BLaER1 (cell line): Measurements from ENCODE around the gene HIF3A.
"Not testable (repeated sequence)": the region's sequence is repeated elsewhere in the genome, so short reads cannot be mapped to it uniquely, and the experiment has no call there.

Experiments
- H3K27ac ChIP-seq: shearing (Covaris generic); formaldehyde crosslinking; 2 replicates; pipeline ENCODE4 v1.8.1; 2022
- H3K27me3 ChIP-seq: shearing (Covaris generic); formaldehyde crosslinking; 2 replicates; pipeline ENCODE4 v1.8.1; 2022
- H3K36me3 ChIP-seq: shearing (Covaris generic); formaldehyde crosslinking; 2 replicates; pipeline ENCODE4 v1.8.1; 2022
- H3K4me1 ChIP-seq: shearing (Covaris generic); formaldehyde crosslinking; 2 replicates; pipeline ENCODE4 v1.8.1; 2022
- H3K4me2 ChIP-seq: shearing (Covaris generic); formaldehyde crosslinking; 2 replicates; pipeline ENCODE4 v1.8.1; 2022
- H3K4me3 ChIP-seq: shearing (Covaris generic); formaldehyde crosslinking; 2 replicates; pipeline ENCODE4 v1.8.1; 2022
- H3K9ac ChIP-seq: shearing (Covaris generic); formaldehyde crosslinking; 2 replicates; pipeline ENCODE4 v1.8.1; 2022
- H3K9me3 ChIP-seq: shearing (Covaris generic); formaldehyde crosslinking; 2 replicates; pipeline ENCODE4 v1.8.1; 2022
- H4K20me1 ChIP-seq: shearing (Covaris generic); formaldehyde crosslinking; 2 replicates; pipeline ENCODE4 v1.8.1; 2022
- Cebpa-rat ChIP-seq: shearing (Covaris generic); IDR thresholded peaks from 2 replicates; pipeline ENCODE4 v1.8.1; 2022

Gene HIF3A

DNA sequence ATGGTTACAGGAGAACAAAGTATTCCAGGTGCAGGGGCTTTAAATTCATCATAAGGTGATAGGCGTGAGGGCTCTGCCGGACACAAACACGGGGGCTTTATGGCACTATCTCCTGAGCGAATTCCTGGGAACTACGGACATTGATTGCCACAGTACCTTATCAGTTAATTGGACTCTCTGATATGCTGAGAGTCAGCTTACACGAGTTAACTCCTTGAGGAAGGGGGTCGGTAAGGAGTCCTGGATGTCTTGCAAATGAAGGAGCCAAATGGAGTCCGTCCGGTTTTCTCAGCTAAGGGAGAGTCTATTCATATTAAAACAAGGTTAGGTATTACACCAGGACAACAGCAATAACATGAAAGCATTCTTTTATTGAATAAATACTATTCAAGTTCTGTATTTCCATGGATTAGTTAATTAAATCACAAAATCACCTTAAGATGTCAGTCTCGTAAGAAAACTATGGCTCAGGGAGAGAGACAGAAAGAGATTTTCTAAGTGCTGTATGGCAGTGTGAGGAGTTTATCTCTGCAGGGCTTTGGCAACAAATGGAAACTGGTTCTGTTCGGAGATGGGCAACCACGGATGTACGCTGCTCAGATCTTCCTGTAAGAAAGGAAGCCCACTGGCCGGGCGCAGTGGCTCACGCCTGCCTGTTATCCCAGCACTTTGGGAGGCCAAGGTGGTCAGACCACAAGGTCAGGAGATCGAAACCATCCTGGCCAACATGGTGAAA, 26.2 kb upstream of the HIF3A start:
- no peak for TF ChIP-seq Cebpa-rat
- Histone ChIP-seq H3K4me3 (no peak overlapping the region), H3K4me1 (peaks cover 26% of the 10 kb centered on the region), H3K4me2 (peak overlapping the region; percentile 17), H3K27me3 (no peaks in the 10 kb centered on the region), H3K9ac (no peak overlapping the region), H3K9me3 (no peaks in the 10 kb centered on the region), H4K20me1 (no peaks in the 10 kb centered on the region), H3K27ac (no peak overlapping the region), H3K36me3 (no peaks in the 10 kb centered on the region)

- Histone ChIP-seq H3K27me3 (no peaks in the 10 kb centered on the region), H3K36me3 (no peaks in the 10 kb centered on the region), H3K9me3 (no peaks in the 10 kb centered on the region), H3K4me2 (peak overlapping the region; percentile 17), H4K20me1 (no peaks in the 10 kb centered on the region), H3K9ac (no peak overlapping the region), H3K4me3 (no peak overlapping the region), H3K4me1 (peaks cover 26% of the 10 kb centered on the region), H3K27ac (no peak overlapping the region)
- TF ChIP-seq Cebpa-rat, result no peak
Observed at GRCh38 chr19:46271481-46272197, 25.2 kb upstream of the HIF3A start.

- H3K4me3 ChIP-seq, H3K27me3 ChIP-seq, H3K9me3 ChIP-seq, H3K4me2 ChIP-seq, H3K36me3 ChIP-seq, H3K9ac ChIP-seq, H4K20me1 ChIP-seq, H3K27ac ChIP-seq: not testable (repeated sequence)
- peaks cover 28% of the 10 kb centered on the region for H3K4me1 ChIP-seq
Observed at GRCh38 chr19:46273931-46274330, 22.9 kb upstream of the HIF3A start.

GRCh38 chr19:46279177-46279576, 17.7 kb upstream of the HIF3A start:
- Histone ChIP-seq H3K4me2 (peak overlapping the region; percentile 28; the same call in 1 of the 2 replicates), H3K27me3 (no peaks in the 10 kb centered on the region), H3K9ac (no peak overlapping the region), H3K4me1 (peaks cover 12% of the 10 kb centered on the region; the same call in 1 of the 2 replicates), H4K20me1 (no peaks in the 10 kb centered on the region), H3K9me3 (no peaks in the 10 kb centered on the region), H3K36me3 (no peaks in the 10 kb centered on the region), H3K4me3 (no peak overlapping the region), H3K27ac (no peak overlapping the region)
- no peak for TF ChIP-seq Cebpa-rat

DNA sequence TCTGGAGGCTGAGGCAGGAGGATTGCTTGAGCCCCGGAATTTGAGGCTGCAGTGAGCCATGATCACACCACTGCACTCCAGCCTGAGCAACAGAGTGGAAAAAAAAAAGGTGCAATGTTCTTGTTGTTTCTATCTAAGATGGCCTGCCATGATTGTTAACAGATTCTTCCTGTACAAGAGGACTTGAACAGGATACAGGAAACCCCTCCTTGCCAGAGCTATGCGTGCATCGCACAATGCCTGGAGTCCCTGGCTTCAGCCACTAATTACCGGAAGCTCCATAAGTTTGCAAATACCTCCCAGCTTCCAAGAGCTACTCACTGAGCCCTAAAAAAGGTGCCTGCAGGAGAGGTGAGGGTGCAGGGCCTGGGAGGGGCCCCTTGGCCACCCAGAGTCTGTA, 13.1 kb upstream of the HIF3A start:
- Histone ChIP-seq H3K27me3 (no peaks in the 10 kb centered on the region), H3K9ac (no peak overlapping the region), H4K20me1 (no peaks in the 10 kb centered on the region), H3K9me3 (no peaks in the 10 kb centered on the region), H3K4me1 (peaks cover 8% of the 10 kb centered on the region; the same call in 1 of the 2 replicates), H3K4me2 (peak overlapping the region; percentile 12; the same call in 1 of the 2 replicates), H3K36me3 (no peaks in the 10 kb centered on the region), H3K27ac (no peak overlapping the region), H3K4me3 (no peak overlapping the region)
- TF ChIP-seq Cebpa-rat, result no peak

DNA sequence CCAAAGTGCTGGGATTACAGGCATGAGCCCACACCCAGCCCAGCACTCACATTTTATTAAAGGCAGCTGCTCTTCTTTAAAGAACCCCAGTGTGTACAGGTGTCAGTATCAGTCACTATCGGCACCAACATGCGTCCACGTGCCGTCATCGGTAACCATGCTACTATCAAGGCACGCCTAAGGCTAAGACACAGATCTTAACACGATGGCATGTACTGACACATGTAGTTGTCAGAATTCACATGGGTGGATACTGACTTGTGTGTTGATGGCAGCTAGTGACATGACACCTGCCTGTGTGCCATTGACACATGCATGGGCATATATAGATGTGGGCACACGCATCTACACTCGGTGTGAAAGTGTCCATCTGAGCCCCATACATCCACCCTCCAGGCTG, 12.2 kb upstream of the HIF3A start:
- Histone ChIP-seq H3K4me3 (no peak overlapping the region), H3K4me1 (0 out of 2 replicates have a peak, but pooled peaks cover 4% of the 10 kb centered on the region), H3K4me2 (no peak overlapping the region), H3K27me3 (no peaks in the 10 kb centered on the region), H3K9me3 (peaks cover 7% of the 10 kb centered on the region), H3K9ac (no peak overlapping the region), H4K20me1 (no peaks in the 10 kb centered on the region), H3K27ac (no peak overlapping the region), H3K36me3 (no peaks in the 10 kb centered on the region)
- no peak for TF ChIP-seq Cebpa-rat

GRCh38 chr19:46287585-46287984, 9.3 kb upstream of the HIF3A start:
- Histone ChIP-seq H4K20me1 (no peaks in the 10 kb centered on the region), H3K4me3 (no peak overlapping the region), H3K9me3 (peaks cover 21% of the 10 kb centered on the region), H3K27ac (no peak overlapping the region), H3K27me3 (no peaks in the 10 kb centered on the region), H3K4me1 (0 out of 2 replicates have a peak, but pooled peaks cover 4% of the 10 kb centered on the region), H3K36me3 (no peaks in the 10 kb centered on the region), H3K4me2 (no peak overlapping the region), H3K9ac (no peak overlapping the region)
- TF ChIP-seq Cebpa-rat, result no peak

DNA sequence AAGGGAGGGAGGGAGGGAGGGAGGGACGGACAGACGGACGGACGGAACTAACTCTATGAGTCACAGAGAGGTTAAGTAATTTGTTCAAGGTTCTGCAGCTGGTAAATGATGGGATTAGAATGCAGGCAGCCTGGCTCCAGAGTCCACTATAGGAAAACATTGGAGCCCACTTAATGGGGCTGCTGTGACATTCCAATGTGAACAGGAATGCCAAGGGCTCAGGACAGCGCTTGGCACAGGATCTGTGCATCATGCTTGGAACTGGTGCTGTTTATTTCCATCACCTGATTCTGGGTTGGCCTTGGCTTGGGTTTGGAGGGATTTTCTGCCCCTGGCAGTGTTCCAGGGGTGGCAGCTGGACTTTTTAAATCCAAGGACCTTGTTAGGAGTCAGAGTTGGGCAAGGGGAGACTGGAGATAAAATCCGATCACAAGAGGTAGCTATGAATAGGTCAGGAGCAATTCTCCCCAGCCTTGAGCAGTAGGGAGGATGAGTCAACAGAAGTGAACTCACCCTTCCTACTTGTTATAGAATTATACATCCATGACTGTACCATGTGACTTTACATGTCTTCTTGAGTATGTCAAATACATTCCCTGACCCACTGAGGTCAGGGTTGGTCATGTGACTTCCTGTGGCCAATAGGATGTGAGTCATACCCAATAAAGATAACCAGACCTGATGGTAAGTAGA, 7.8 kb upstream of the HIF3A start:
- Histone ChIP-seq H3K27me3 (no peaks in the 10 kb centered on the region), H3K9ac (no peak overlapping the region), H3K4me3 (no peak overlapping the region), H3K36me3 (no peaks in the 10 kb centered on the region), H3K9me3 (peaks cover 21% of the 10 kb centered on the region), H3K4me1 (peaks cover 5% of the 10 kb centered on the region; the same call in 1 of the 2 replicates), H4K20me1 (no peaks in the 10 kb centered on the region), H3K27ac (no peak overlapping the region), H3K4me2 (no peak overlapping the region)
- TF ChIP-seq Cebpa-rat, result no peak

GRCh38 chr19:46289724-46290619, 6.9 kb upstream of the HIF3A start:
- H3K27me3 ChIP-seq, result no peaks in the 10 kb centered on the region
- no peaks in the 10 kb centered on the region for H4K20me1 ChIP-seq
- H3K9me3 ChIP-seq, result peaks cover 21% of the 10 kb centered on the region
- no peak overlapping the region for H3K9ac ChIP-seq
- no peak for TF ChIP-seq Cebpa-rat
- H3K4me1 ChIP-seq, result peaks cover 5% of the 10 kb centered on the region; the same call in 1 of the 2 replicates
- no peak overlapping the region for H3K27ac ChIP-seq
- no peak overlapping the region for H3K4me2 ChIP-seq
- no peak overlapping the region for H3K4me3 ChIP-seq
- H3K36me3 ChIP-seq, result no peaks in the 10 kb centered on the region
